ENCODE data around the gene RETREG1. TPM values are rescaled to one million over a fixed set of nuclear protein-coding genes. Genes with fewer than 3 reads are reported as not detected.

RETREG1 gene
- total RNA-seq = 0.18 and 0.28 TPM in 2 replicates

GRCh38 chr5:16616536-16617273, at the start of gene RETREG1:
TSS of gene RETREG1 (minus strand) at chr5:16616997. CDS start at chr5:16616971, 26 bp downstream.

GRCh38 chr5:16465544-16466432, 151.0 kb downstream of the RETREG1 start, which contains the start of gene ZNF622:
TSS of gene ZNF622 (minus strand) at chr5:16465800. CDS start at chr5:16465665, 135 bp downstream.

Other genes starting within 250 kb of the RETREG1 start
- 39.0 and 49.7 TPM in 2 replicates for gene ZNF622, start 151.2 kb downstream of the RETREG1 start, total RNA-seq

Measured in endothelial cell of coronary artery (primary cell).